Neural cell (in vitro differentiated cells): ENCODE measurements around the gene CLOCK. TPM values are rescaled to one million over a fixed set of nuclear protein-coding genes. Genes with fewer than 3 reads are reported as not detected.

Experiments
- H2AFZ ChIP-seq: fragments of 200-600, 300-800 bp; sonication (generic), shearing (Covaris generic); 2 replicates; pipeline ENCODE4 v1.6.0; 2014; ENCODE audit warnings: low read depth, mild to moderate bottlenecking, antibody characterized with exemption, low read length, moderate library complexity
- H3F3A ChIP-seq: fragments of 200-600 bp; shearing (Covaris generic); 2 replicates; pipeline ENCODE4 v1.6.1; 2016; ENCODE audit warnings: mild to moderate bottlenecking, moderate library complexity, mixed read lengths, antibody characterized with exemption, low read length; ENCODE audit not compliant: insufficient read depth, poor library complexity, severe bottlenecking
- H3K27ac ChIP-seq: fragments of 200-600, 300-800 bp; sonication (generic), shearing (Covaris generic); 2 replicates; pipeline ENCODE4 v1.5.1; 2014; ENCODE audit warnings: mild to moderate bottlenecking, low read length, moderate library complexity
- H3K27me3 ChIP-seq: fragments of 300-800, 200-600 bp; sonication (generic), shearing (Covaris generic); 2 replicates; pipeline ENCODE4 v1.6.0; 2014; ENCODE audit warnings: mild to moderate bottlenecking, low read depth, low read length, moderate library complexity; ENCODE audit not compliant: insufficient read depth
- H3K36me3 ChIP-seq: fragments of 300-800, 200-600 bp; sonication (generic), shearing (Covaris generic); 2 replicates; pipeline ENCODE4 v1.5.1; 2014; ENCODE audit warnings: mild to moderate bottlenecking, antibody characterized with exemption, low read length, moderate library complexity; ENCODE audit not compliant: insufficient read depth
- H3K4me2 ChIP-seq: fragments of 300-800, 200-600 bp; sonication (generic), shearing (Covaris generic); 2 replicates; pipeline ENCODE4 v1.6.0; 2014; ENCODE audit warnings: mild to moderate bottlenecking, low read length
- H3K4me3 ChIP-seq: fragments of 300-800, 200-600 bp; sonication (generic), shearing (Covaris generic); 2 replicates; pipeline ENCODE4 v1.5.1; 2014; ENCODE audit warnings: mild to moderate bottlenecking, low read length, moderate library complexity
- H3K79me2 ChIP-seq: fragments of 200-600 bp; shearing (Covaris generic); replicated peaks from 2 replicates; pipeline ENCODE4 v1.6.0; 2014; ENCODE audit warnings: mild to moderate bottlenecking, low read length, moderate library complexity; ENCODE audit not compliant: insufficient read depth
- H3K9ac ChIP-seq: fragments of 300-800, 200-600 bp; sonication (generic), shearing (Covaris generic); 2 replicates; pipeline ENCODE4 v1.6.1; 2016; ENCODE audit warnings: mild to moderate bottlenecking, low read length, mixed read lengths
- H3K9me2 ChIP-seq: fragments of 200-600 bp; shearing (Covaris generic); 2 replicates; pipeline ENCODE4 v1.6.1; 2016; ENCODE audit warnings: mild to moderate bottlenecking, low read length, mixed read lengths; ENCODE audit not compliant: insufficient read depth
- H3K9me3 ChIP-seq: fragments of 200-600, 300-800 bp; sonication (generic), shearing (Covaris generic); 2 replicates; pipeline ENCODE4 v1.6.1; 2016; ENCODE audit warnings: mild to moderate bottlenecking, mixed run types, low read length, moderate library complexity, mixed read lengths
- H4K20me1 ChIP-seq: fragments of 200-600 bp; shearing (Covaris generic); 2 replicates; pipeline ENCODE4 v1.6.1; 2016; ENCODE audit warnings: mild to moderate bottlenecking, mixed run types; ENCODE audit not compliant: insufficient read depth
- CTCF ChIP-seq: fragments of 450-650 bp; IDR thresholded peaks from 2 replicates; pipeline ENCODE4 v1.5.1; 2014; ENCODE audit warnings: antibody characterized with exemption, mild to moderate bottlenecking, moderate library complexity; ENCODE audit not compliant: poor library complexity, severe bottlenecking
- EP300 ChIP-seq: fragments of 450-650 bp; conservative IDR thresholded peaks from 2 replicates; pipeline ENCODE4 v1.6.1; 2014; ENCODE audit warnings: antibody characterized with exemption, mild to moderate bottlenecking, moderate library complexity; ENCODE audit not compliant: poor library complexity, severe bottlenecking
- EZH2 ChIP-seq: fragments of 200-600, 300-800 bp; shearing (Covaris generic), sonication (generic); IDR thresholded peaks from 2 replicates; pipeline ENCODE4 v1.6.1; 2014; ENCODE audit warnings: antibody characterized with exemption, low read length, borderline replicate concordance, mild to moderate bottlenecking; ENCODE audit not compliant: insufficient read depth, poor library complexity, severe bottlenecking
- MXI1 ChIP-seq: fragments of 450-650 bp; conservative IDR thresholded peaks from 2 replicates; pipeline ENCODE4 v1.6.1; 2014; ENCODE audit warnings: antibody characterized with exemption, mild to moderate bottlenecking; ENCODE audit not compliant: poor library complexity, severe bottlenecking
- POLR2AphosphoS5 ChIP-seq: IDR thresholded peaks from 2 replicates; pipeline ENCODE4 v1.6.1; 2012
- RAD21 ChIP-seq: fragments of 450-650 bp; conservative IDR thresholded peaks from 2 replicates; pipeline ENCODE4 v1.6.1; 2014; ENCODE audit warnings: antibody characterized with exemption, mild to moderate bottlenecking, moderate library complexity
- SMC3 ChIP-seq: fragments of 450-650 bp; conservative IDR thresholded peaks from 2 replicates; pipeline ENCODE4 v1.6.1; 2014; ENCODE audit warnings: antibody characterized with exemption, mild to moderate bottlenecking, moderate library complexity; ENCODE audit not compliant: poor library complexity
- TAF1 ChIP-seq: IDR thresholded peaks from 2 replicates; pipeline ENCODE4 v1.6.1; 2012; ENCODE audit warnings: low read depth
- polyA plus RNA-seq: library from polyadenylated mRNA; depleted of rRNA; stranded (reverse); fragments of >200 nt; gene quantifications from 2 replicates; pipeline ENCODE4 v1.2.3, GENCODE V29; 2014
- TF ChIP-seq, protein P1 (sequence below): IDR thresholded peaks from 2 replicates; pipeline ENCODE4 v1.6.1; 2012; ENCODE audit warnings: borderline replicate concordance

The CLOCK gene
- polyA plus RNA-seq, 1 donor from 2014 or later: 8.7 TPM

DNA sequence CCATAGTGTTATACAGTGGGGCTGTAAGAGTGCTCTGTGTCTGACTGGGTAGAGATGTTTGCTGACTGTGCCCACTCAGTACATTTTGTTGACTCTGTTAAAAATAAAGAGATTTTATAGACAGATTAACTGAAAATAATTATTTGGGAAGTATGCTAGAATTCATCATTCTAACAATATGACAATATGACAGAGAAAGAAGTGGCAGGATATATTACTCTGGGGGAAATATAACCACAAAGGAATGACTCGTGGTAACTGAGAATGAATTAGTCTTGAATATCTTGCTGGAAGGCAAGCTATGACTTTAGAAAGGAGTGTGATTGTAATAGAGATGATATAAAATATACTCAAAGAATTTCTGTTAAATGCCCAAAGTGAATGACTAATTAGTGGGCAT, 104.2 kb downstream of the CLOCK start:
- Histone ChIP-seq H3K9me3 (no peaks in the 10 kb centered on the region), H3K36me3 (peaks cover 13% of the 10 kb centered on the region), H3F3A (no peaks in the 10 kb centered on the region), H3K4me3 (no peak overlapping the region), H3K79me2 (no peaks in the 10 kb centered on the region), H3K9ac (no peak overlapping the region), H3K27me3 (no peaks in the 10 kb centered on the region), H2AFZ (no peak overlapping the region), H3K4me2 (no peak overlapping the region), H3K9me2 (no peaks in the 10 kb centered on the region), H3K27ac (no peak overlapping the region), H4K20me1 (no peaks in the 10 kb centered on the region)
- TF ChIP-seq SMC3 (no peak), EZH2 (no peak), MXI1 (no peak), POLR2AphosphoS5 (no peak), RAD21 (no peak), TAF1 (no peak), EP300 (no peak), CTCF (no peak)
- TF ChIP-seq, protein P1, sequence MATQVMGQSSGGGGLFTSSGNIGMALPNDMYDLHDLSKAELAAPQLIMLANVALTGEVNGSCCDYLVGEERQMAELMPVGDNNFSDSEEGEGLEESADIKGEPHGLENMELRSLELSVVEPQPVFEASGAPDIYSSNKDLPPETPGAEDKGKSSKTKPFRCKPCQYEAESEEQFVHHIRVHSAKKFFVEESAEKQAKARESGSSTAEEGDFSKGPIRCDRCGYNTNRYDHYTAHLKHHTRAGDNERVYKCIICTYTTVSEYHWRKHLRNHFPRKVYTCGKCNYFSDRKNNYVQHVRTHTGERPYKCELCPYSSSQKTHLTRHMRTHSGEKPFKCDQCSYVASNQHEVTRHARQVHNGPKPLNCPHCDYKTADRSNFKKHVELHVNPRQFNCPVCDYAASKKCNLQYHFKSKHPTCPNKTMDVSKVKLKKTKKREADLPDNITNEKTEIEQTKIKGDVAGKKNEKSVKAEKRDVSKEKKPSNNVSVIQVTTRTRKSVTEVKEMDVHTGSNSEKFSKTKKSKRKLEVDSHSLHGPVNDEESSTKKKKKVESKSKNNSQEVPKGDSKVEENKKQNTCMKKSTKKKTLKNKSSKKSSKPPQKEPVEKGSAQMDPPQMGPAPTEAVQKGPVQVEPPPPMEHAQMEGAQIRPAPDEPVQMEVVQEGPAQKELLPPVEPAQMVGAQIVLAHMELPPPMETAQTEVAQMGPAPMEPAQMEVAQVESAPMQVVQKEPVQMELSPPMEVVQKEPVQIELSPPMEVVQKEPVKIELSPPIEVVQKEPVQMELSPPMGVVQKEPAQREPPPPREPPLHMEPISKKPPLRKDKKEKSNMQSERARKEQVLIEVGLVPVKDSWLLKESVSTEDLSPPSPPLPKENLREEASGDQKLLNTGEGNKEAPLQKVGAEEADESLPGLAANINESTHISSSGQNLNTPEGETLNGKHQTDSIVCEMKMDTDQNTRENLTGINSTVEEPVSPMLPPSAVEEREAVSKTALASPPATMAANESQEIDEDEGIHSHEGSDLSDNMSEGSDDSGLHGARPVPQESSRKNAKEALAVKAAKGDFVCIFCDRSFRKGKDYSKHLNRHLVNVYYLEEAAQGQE: no peak

GRCh38 chr4:55440786-55441185, 105.9 kb downstream of the CLOCK start:
- no peaks in the 10 kb centered on the region for H3K79me2 ChIP-seq
- H3K4me2 ChIP-seq: no peak overlapping the region
- H3K9me2 ChIP-seq: no peaks in the 10 kb centered on the region
- H3K4me3 ChIP-seq: no peak overlapping the region
- no peaks in the 10 kb centered on the region for H3F3A ChIP-seq
- H4K20me1 ChIP-seq: no peaks in the 10 kb centered on the region
- H3K9me3 ChIP-seq: no peaks in the 10 kb centered on the region
- H2AFZ ChIP-seq: no peak overlapping the region
- no peak overlapping the region for H3K27ac ChIP-seq
- no peaks in the 10 kb centered on the region for H3K27me3 ChIP-seq
- no peak for TF ChIP-seq SMC3
- TF ChIP-seq TAF1: no peak
- H3K36me3 ChIP-seq: peaks cover 13% of the 10 kb centered on the region
- no peak overlapping the region for H3K9ac ChIP-seq

GRCh38 chr4:55439023-55439422, 107.7 kb downstream of the CLOCK start:
- Histone ChIP-seq H3K9me2 (no peaks in the 10 kb centered on the region), H3K27ac (no peak overlapping the region), H3K4me3 (no peak overlapping the region), H3K4me2 (no peak overlapping the region), H4K20me1 (no peaks in the 10 kb centered on the region), H2AFZ (no peak overlapping the region), H3K79me2 (no peaks in the 10 kb centered on the region), H3K9ac (no peak overlapping the region), H3K36me3 (peaks cover 13% of the 10 kb centered on the region), H3K9me3 (no peaks in the 10 kb centered on the region), H3F3A (no peaks in the 10 kb centered on the region), H3K27me3 (no peaks in the 10 kb centered on the region)
- TF ChIP-seq MXI1 (no peak), POLR2AphosphoS5 (no peak), EP300 (no peak)
